H1 (cell line): Measurements from ENCODE around the gene GMEB2. TPM values are rescaled to one million over a fixed set of nuclear protein-coding genes. Genes with fewer than 3 reads are reported as not detected.

ENCODE experiments used
- ATF3 ChIP-seq: IDR thresholded peaks from 2 replicates; pipeline ENCODE4 v1.6.1; 2011; ENCODE audit warnings: low read depth, mild to moderate bottlenecking, low read length; ENCODE audit not compliant: insufficient read depth
- GTF2F1 ChIP-seq: IDR thresholded peaks from 2 replicates; pipeline ENCODE4 v1.6.1; 2012; ENCODE audit warnings: low read depth, low read length, improper control_type of control experiment, borderline replicate concordance
- PHF8 ChIP-seq: fragments of 200-600 bp; sonication (generic); conservative IDR thresholded peaks from 2 replicates; pipeline ENCODE4 v1.7.1; 2012; ENCODE audit warnings: low read depth, mild to moderate bottlenecking, inconsistent platforms, low read length, moderate library complexity
- SP1 ChIP-seq: IDR thresholded peaks from 2 replicates; pipeline ENCODE4 v1.6.1; 2011; ENCODE audit warnings: low read depth, low read length
- polyA plus RNA-seq, 7 experiments: library from polyadenylated mRNA; depleted of rRNA in 3 of 7; stranded (reverse) in 5 of 7; unstranded in 2 of 7; fragments of >200 nt in 5 of 7; fragments of 200-250 nt in 2 of 7; gene quantifications; 1 replicate in 5 of 7; 2 replicates in 1 of 7; 4 replicates in 1 of 7; pipeline versions ENCODE4 v1.2.1 to v1.2.3, GENCODE V29; 2011 to 2013; ENCODE audit warnings: missing spikeins in 2 of 7, mixed read lengths in 2 of 7
- total RNA-seq: library from RNA; stranded (reverse); fragmentation: NEBNext Ultra II Directional; extraction: Animal tissue kit (Norgen Biotek cat#: 25700); gene quantifications from 2 replicates; pipeline ENCODE4 v1.2.1, GENCODE V29; 2021

GMEB2 gene
- total and polyA plus RNA-seq, 2 of the 8 experiments (the other 6 are each of a cell fraction or from before 2014, with no cell fraction given) = 12.9 to 14.2 TPM

- no peak for TF ChIP-seq ATF3
- no peak for TF ChIP-seq GTF2F1
- no peak for TF ChIP-seq SP1
- no peak for TF ChIP-seq PHF8
Observed at GRCh38 chr20:63539441-63540370, 87.2 kb downstream of the GMEB2 start (continued).
